Activated T-cell treated with anti-CD3 and anti-CD28 coated beads for 48 hours (primary cell): Measurements from ENCODE around the gene VWF.

Experiments
- DNase-seq: peaks from one replicate; pipeline ENCODE4 v3.0.0-alpha.2; 2020; ENCODE audit warnings: low read depth

Gene VWF

DNA sequence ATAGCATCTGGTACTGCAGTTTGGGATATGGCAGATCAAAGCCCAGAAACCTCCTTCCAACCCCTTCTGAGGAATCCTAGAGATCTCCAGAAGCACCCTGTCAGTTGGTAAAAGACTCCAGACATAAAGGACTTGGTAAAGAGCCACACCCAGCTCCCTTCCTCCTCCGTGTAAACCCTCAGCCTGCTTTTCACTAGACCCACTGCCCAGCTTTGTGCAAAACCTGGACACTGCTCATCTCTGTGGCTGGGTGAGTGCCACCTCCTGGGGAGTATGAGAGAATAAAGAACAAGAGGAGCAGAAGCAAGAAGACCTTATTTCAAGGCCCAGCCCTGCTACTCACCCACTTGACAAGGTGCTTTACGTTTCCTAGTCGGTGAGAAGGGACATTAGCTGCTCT, 212.5 kb downstream of the VWF start:
- no peak for DNase-seq

- no peak for DNase-seq
These were observed 213.5 kb downstream of the VWF start for GRCh38 chr12:5910790-5911548.

GRCh38 chr12:5909560-5909959, 214.9 kb downstream of the VWF start:
- DNase-seq, result no peak

- no peak for DNase-seq
These were observed 216.2 kb downstream of the VWF start for GRCh38 chr12:5908251-5908650.

- DNase-seq, result no peak
These were observed 216.7 kb downstream of the VWF start for GRCh38 chr12:5907807-5908206.

- DNase-seq, result no peak
These were observed 218.7 kb downstream of the VWF start for GRCh38 chr12:5905757-5906156.

- DNase-seq, result no peak
These were observed 219.5 kb downstream of the VWF start for GRCh38 chr12:5904969-5905368.

DNA sequence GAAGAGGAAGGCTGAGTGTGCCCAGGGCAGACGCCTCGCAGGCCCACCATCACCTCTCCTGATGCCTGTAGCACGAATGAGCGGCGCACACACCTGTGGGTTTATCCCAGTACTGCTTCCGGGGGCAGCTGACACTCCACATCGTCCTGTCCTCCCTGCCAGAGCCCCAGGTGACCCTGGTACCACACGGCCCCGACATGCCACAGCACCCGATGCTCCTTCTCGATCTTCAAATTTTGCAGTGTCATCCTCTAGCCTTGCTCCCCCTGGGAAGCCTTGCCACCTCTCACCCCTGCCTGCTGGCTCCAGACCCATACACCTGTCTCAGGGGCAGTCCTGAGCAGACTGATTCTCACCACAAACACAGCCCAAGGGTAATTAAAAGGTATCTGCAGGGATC, 220.0 kb downstream of the VWF start:
- no peak for DNase-seq

DNA sequence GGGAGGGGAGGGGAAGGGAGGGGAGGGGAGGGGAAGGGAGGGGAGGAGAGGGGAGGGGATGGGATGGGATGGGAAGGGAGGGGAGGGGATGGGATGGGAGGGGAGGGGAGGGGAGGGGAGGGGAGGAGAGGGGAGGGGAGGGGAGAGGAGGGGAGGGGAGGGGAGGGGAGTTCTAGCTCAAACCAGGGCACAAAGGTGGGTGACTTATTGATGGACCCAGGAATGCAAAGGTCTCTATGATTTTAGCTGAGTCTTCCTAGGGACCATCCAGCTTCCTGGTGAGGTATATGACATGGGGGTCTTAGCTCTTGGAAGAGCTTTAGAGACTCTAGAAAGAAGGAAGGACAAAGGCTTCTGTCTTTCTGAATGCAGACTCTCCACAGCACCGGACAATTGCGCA, 221.7 kb downstream of the VWF start:
- no peak for DNase-seq

GRCh38 chr12:5901416-5901815, 223.1 kb downstream of the VWF start:
- DNase-seq, result no peak

GRCh38 chr12:5900533-5901205, 223.8 kb downstream of the VWF start:
- DNase-seq, result no peak

- DNase-seq, result no peak
These were observed 224.4 kb downstream of the VWF start for GRCh38 chr12:5900076-5900475.

GRCh38 chr12:5899675-5900074, 224.8 kb downstream of the VWF start:
- no peak for DNase-seq

- DNase-seq, result no peak
These were observed 225.6 kb downstream of the VWF start for GRCh38 chr12:5898874-5899273.
